CD4-positive, alpha-beta T cell (primary cell): Measurements from ENCODE around the gene SPSB3. TPM values are rescaled to one million over a fixed set of nuclear protein-coding genes. Genes with fewer than 3 reads are reported as not detected.

Experiments
- ATAC-seq: fragments of 200-7000 bp; cut with Tn5 transposase; one replicate; pipeline ENCODE4 v1.10.0; 2022; ENCODE audit warnings: mild to moderate bottlenecking; ENCODE audit not compliant: poor library complexity
- CTCF ChIA-PET: fragments of 350-600 bp; sonication (Branson Sonifier 250); formaldehyde crosslinking; loops from one replicate; lab custom pipeline; 2021; ENCODE audit warnings: antibody characterized with exemption, inconsistent platforms; lab: Charles Lee
- POLR2A ChIA-PET: fragments of 350-600 bp; sonication (Branson Sonifier 250); formaldehyde crosslinking; loops from one replicate; lab custom pipeline; 2021; ENCODE audit warnings: antibody characterized with exemption, inconsistent platforms; lab: Charles Lee
- DNase-seq, 14 experiments: peaks; one replicate each; pipeline ENCODE4 v3.0.0-alpha.2; 2013 to 2020; ENCODE audit warnings: mixed read lengths in 2 of 14
- H3K27ac ChIP-seq, 2 donors: one replicate each; pipeline versions ENCODE4 v1.5.1 to v1.7.0; 2013; ENCODE audit warnings: low read length in 2 of 2, low read depth in 1 of 2, mild to moderate bottlenecking in 1 of 2
- H3K27me3 ChIP-seq, 2 experiments: 1 replicate in 1 of 2; 2 replicates in 1 of 2; pipeline versions ENCODE4 v1.6.1 to v1.7.0; 2013; ENCODE audit warnings: low read length in 2 of 2, control low read depth in 1 of 2, mild to moderate bottlenecking in 1 of 2, moderate library complexity in 1 of 2; ENCODE audit not compliant: insufficient read depth in 2 of 2, control insufficient read depth in 1 of 2
- H3K36me3 ChIP-seq: one replicate; pipeline ENCODE4 v1.6.1; 2013; ENCODE audit warnings: low read length, control low read depth; ENCODE audit not compliant: insufficient read depth
- H3K4me1 ChIP-seq: one replicate; pipeline ENCODE4 v1.6.1; 2013; ENCODE audit warnings: low read length, control low read depth; ENCODE audit not compliant: insufficient read depth
- H3K4me3 ChIP-seq: one replicate; pipeline ENCODE4 v1.5.1; 2013; ENCODE audit warnings: mild to moderate bottlenecking, low read length, moderate library complexity
- H3K9me3 ChIP-seq, 2 experiments: 1 replicate in 1 of 2; 2 replicates in 1 of 2; pipeline versions ENCODE4 v1.6.1 to v1.7.0; 2013; ENCODE audit warnings: low read length in 2 of 2, mild to moderate bottlenecking in 2 of 2, control low read depth in 1 of 2, moderate library complexity in 1 of 2; ENCODE audit not compliant: control insufficient read depth in 1 of 2, insufficient read depth in 1 of 2
- H3K27ac Mint-ChIP-seq: one replicate; pipeline ENCODE4 v1.8.0; 2020; ENCODE audit warnings: mixed read lengths
- H3K27me3 Mint-ChIP-seq: one replicate; pipeline ENCODE4 v1.8.0; 2021; ENCODE audit warnings: mixed read lengths
- H3K36me3 Mint-ChIP-seq: one replicate; pipeline ENCODE4 v1.8.0; 2021; ENCODE audit warnings: low read depth, mixed read lengths
- H3K4me1 Mint-ChIP-seq: one replicate; pipeline ENCODE4 v1.8.0; 2021; ENCODE audit warnings: low read depth, mixed read lengths
- H3K4me3 Mint-ChIP-seq: one replicate; pipeline ENCODE4 v1.8.0; 2020; ENCODE audit warnings: mild to moderate bottlenecking, mixed read lengths
- H3K9me3 Mint-ChIP-seq: one replicate; pipeline ENCODE4 v1.8.0; 2020; ENCODE audit warnings: mixed read lengths
- intact Hi-C, 2 experiments: fragments of 100-400 bp; cut with DNase I in 1 of 2; cut with micrococcal nuclease in 1 of 2; formaldehyde crosslinking; loops; one replicate each; pipeline versions ENCODE4 v1.15.1 to v1.9.0; 2023 to 2025; cut with DNase I, micrococcal nuclease
- total RNA-seq, 174 experiments: library from RNA in 2 of 174; stranded (reverse) in 2 of 174; gene quantifications; one replicate each; pipeline ENCODE4 v1.2.3 and lab custom pipeline; 2021 to 2026
- TF ChIP-seq, protein P1 (sequence below): fragments of 200-600 bp; IDR thresholded peaks from one replicate; pipeline ENCODE4 v1.8.0; 2022; ENCODE audit warnings: antibody characterized with exemption, mild to moderate bottlenecking

Gene SPSB3
- total RNA-seq, 2 experiments from 2014 or later, result 86.3 to 87.6 TPM

GRCh38 chr16:1749152-1750117, 32.9 kb downstream of the SPSB3 start:
- H3K4me1 ChIP-seq, result no peaks in the 10 kb centered on the region
- ATAC-seq, result no peak
- no peak overlapping the region for H3K27ac ChIP-seq
- POLR2A ChIA-PET, result no interaction called here
- intact Hi-C loops, result no loop called here
- no peaks in the 10 kb centered on the region for H3K27me3 ChIP-seq
- CTCF ChIA-PET, result no interaction called here
- no peak overlapping the region for H3K27ac Mint-ChIP-seq
- no peaks in the 10 kb centered on the region for H3K27me3 Mint-ChIP-seq
- TF ChIP-seq, protein P1, sequence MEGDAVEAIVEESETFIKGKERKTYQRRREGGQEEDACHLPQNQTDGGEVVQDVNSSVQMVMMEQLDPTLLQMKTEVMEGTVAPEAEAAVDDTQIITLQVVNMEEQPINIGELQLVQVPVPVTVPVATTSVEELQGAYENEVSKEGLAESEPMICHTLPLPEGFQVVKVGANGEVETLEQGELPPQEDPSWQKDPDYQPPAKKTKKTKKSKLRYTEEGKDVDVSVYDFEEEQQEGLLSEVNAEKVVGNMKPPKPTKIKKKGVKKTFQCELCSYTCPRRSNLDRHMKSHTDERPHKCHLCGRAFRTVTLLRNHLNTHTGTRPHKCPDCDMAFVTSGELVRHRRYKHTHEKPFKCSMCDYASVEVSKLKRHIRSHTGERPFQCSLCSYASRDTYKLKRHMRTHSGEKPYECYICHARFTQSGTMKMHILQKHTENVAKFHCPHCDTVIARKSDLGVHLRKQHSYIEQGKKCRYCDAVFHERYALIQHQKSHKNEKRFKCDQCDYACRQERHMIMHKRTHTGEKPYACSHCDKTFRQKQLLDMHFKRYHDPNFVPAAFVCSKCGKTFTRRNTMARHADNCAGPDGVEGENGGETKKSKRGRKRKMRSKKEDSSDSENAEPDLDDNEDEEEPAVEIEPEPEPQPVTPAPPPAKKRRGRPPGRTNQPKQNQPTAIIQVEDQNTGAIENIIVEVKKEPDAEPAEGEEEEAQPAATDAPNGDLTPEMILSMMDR, result no peak
- H3K4me1 Mint-ChIP-seq, result no peaks in the 10 kb centered on the region
- H3K9me3 ChIP-seq, result no peaks in the 10 kb centered on the region
- H3K36me3 Mint-ChIP-seq, result peaks cover 62% of the 10 kb centered on the region
- no peak overlapping the region for H3K4me3 Mint-ChIP-seq
- DNase-seq, result no peak
- H3K4me3 ChIP-seq, result no peak overlapping the region
- H3K36me3 ChIP-seq, result peaks cover 71% of the 10 kb centered on the region
- no peaks in the 10 kb centered on the region for H3K9me3 Mint-ChIP-seq

GRCh38 chr16:1747934-1748333, 34.4 kb downstream of the SPSB3 start:
- Histone ChIP-seq H3K27me3 (no peaks in the 10 kb centered on the region), H3K4me1 (no peaks in the 10 kb centered on the region), H3K9me3 (no peaks in the 10 kb centered on the region), H3K36me3 (peaks cover 82% of the 10 kb centered on the region), H3K4me3 (no peak overlapping the region), H3K27ac (no peak overlapping the region)
- Mint-ChIP-seq H3K27me3 (no peaks in the 10 kb centered on the region), H3K27ac (no peak overlapping the region), H3K9me3 (no peaks in the 10 kb centered on the region), H3K4me3 (no peak overlapping the region), H3K4me1 (no peaks in the 10 kb centered on the region), H3K36me3 (peaks cover 57% of the 10 kb centered on the region)
- intact Hi-C loops, result no loop called here
- ChIA-PET POLR2A (no interaction called here), CTCF (no interaction called here)
- ATAC-seq, result no peak
- TF ChIP-seq, protein P1, result no peak
- DNase-seq, result no peak

DNA sequence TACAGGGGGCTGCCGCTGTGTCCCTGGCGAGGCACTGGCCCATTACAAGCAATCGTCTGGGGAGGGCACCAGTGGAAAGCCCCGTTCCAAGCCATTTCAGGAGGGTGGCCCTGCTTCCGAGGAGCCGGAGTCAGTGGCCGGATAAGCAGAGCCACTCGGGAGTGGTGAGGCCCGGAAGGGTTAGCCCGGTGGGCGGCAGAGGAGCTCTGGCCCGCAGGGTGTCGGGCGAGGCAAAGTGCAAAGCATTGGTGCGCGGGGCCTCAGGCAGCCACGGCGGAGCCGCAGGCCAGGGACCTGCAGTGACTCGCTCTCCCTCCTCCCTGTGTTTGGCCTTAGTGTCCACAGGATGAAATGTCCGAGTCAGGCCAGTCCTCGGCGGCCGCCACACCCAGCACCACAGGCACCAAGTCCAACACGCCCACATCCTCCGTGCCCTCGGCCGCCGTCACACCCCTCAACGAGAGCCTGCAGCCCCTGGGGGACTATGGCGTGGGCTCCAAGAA, 35.6 kb downstream of the SPSB3 start:
- no peak for DNase-seq
- POLR2A ChIA-PET, result no interaction called here
- H3K4me1 Mint-ChIP-seq, result no peaks in the 10 kb centered on the region

More for the DNA sequence above, 35.6 kb downstream of the SPSB3 start:
- CTCF ChIA-PET, result no interaction called here
- H3K9me3 Mint-ChIP-seq, result no peaks in the 10 kb centered on the region
- H3K27me3 ChIP-seq, result no peaks in the 10 kb centered on the region
- H3K27me3 Mint-ChIP-seq, result no peaks in the 10 kb centered on the region
- H3K27ac Mint-ChIP-seq, result no peak overlapping the region
- peaks cover under 1% of the 10 kb centered on the region for H3K4me1 ChIP-seq
- no peak for ATAC-seq
- H3K27ac ChIP-seq, result no peak overlapping the region
- H3K4me3 ChIP-seq, result no peak overlapping the region
- intact Hi-C loops, result no loop called here
- H3K36me3 Mint-ChIP-seq, result peaks cover 52% of the 10 kb centered on the region
- no peaks in the 10 kb centered on the region for H3K9me3 ChIP-seq
- H3K4me3 Mint-ChIP-seq, result no peak overlapping the region
- TF ChIP-seq, protein P1, result no peak
- peaks cover 72% of the 10 kb centered on the region for H3K36me3 ChIP-seq
